Caki2 (cell line): ENCODE data around the gene TBC1D16. TPM values are rescaled to one million over a fixed set of nuclear protein-coding genes. Genes with fewer than 3 reads are reported as not detected.

Experiments used
- DNase-seq: peaks from one replicate; pipeline ENCODE4 v3.0.0-alpha.2; 2015; ENCODE audit warnings: low read depth
- in situ Hi-C: cut with HindIII; loops from 2 replicates; pipeline ENCODE4 v1.10.0; 2016; ENCODE audit warnings: low sequenced_read_pairs, low pct_unique_long_range_greater_than_20kb, mixed read lengths
- total RNA-seq: library from RNA; depleted of rRNA; stranded (reverse); fragments of >200 nt; shearing (Covaris generic); gene quantifications from 2 replicates; pipeline ENCODE4 v1.2.3, GENCODE V29; 2014; ENCODE audit warnings: low replicate concordance

The TBC1D16 gene
- total RNA-seq, 1 experiment from 2014 or later, result 25.8 TPM

DNA sequence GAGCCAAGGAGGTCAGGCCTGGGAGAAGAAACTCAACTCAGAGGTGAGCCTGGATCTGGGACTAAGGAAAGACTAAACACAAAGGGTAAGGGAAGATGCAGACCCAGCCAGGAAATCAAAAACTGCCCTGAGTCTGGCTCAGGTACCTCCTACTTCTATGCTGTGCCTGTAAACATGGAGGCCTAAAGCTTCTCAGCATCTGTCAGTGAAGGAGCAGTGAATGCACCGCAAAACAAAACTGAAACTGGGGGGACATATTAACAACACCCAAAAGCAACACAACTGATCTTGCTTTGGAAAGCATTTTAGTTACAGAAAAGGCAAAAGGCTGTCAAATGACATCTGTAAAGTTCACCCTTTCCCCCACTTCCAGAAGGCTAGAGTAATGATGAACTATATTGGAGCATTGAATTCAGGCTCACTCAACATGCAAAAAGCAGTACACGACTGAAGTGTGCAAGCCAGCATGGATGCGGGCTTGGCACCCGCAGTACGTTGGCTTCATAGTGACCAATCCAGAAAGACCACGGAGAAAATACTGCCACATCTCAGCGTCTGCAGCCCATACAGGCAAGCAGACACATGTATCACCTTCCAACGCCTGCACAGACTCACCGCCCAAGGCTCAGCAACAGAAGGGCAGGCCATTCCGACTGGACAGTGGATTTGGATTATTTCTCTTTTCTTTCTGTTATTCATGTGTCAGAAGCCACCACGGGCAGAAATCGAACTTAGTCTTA, 3.8 kb downstream of the TBC1D16 start:
- in situ Hi-C loops, result no loop called here
- no peak for DNase-seq

DNA sequence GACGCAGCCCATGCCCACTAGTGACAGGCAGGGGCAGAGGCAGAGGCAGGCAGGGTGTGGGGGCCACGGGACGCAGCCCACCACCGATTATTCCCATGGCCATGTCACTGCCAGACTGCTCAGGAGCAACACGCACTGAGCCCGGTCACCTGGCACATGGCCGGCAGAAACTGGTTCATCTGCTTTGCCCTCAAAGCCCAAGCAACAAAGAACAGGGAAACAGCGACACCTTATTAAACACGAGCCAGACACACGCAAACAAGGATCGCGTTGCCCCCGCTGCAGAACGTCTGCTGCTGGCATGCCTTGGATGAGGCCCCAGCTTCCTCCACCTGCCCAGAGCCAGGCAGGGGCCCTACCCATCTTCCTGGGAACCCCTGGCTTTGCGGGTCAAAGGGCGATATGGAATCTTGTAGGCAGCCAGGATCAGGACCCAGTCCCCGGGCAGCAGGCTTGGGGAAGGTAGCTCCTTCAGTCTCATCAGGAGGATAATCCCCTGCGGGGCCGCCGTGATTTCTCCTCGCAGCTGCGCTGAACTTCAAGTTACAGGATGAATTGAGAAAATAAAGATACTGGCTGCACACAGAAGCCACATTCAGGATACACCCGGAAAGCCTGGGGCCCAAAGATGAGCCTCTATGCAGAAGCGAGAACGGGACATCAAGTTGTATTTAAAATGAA, 4.8 kb downstream of the TBC1D16 start:
- no peak for DNase-seq
- in situ Hi-C loops, result no loop called here

DNA sequence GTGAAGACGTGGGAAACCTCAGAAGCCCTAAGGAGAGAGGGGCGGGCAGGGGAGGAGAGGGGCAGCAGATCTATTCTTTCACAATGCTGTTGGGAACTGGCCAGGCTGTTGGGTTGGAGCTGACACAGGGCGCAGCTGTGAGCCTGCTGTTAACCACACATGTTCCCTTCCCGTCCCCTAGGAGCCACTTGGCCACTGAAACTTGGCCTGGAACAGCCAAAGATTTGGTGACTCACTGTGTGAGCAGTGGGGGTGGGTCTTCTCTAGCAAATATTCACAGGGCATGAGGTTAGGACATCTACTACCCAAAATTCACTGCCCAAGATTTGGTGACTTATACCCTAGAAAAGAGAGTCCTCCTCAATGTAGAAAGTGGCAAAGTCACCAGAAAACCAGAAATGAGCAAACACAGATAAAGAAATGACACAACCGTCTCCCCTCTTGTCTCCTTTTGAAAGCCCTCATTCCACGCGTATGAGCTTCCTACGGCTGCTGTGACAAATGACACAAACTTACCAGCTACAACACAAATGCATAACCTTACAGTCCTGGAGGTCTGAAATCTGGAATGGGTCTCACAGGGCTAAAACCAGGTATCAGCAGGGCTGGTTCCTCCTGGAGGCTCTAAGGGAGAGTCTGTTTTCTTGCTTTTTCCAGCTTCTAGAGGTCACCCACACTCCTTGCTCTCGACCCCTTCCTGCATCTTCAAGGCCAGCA, 6.3 kb downstream of the TBC1D16 start:
- in situ Hi-C loops, result no loop called here
- DNase-seq, result no peak

DNA sequence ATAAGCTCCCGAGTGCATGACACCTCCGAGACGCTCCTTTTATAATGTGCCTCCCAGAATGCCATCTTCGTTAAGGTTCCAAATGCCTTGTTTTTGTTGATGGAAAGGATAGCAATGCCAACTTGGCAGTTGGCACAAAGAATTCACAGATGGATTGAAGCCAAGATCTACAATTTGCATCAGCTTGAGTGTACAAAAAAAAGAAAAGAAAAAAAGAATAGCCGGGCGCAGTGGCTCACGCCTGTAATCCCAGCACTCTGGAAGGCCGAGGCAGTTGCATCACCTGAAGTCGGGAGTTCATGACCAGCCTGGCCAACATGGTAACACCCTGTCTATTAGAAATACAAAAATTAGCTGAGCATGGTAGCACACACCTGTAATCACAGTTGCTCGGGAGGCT, 7.6 kb downstream of the TBC1D16 start:
- in situ Hi-C loops, result no loop called here

DNA sequence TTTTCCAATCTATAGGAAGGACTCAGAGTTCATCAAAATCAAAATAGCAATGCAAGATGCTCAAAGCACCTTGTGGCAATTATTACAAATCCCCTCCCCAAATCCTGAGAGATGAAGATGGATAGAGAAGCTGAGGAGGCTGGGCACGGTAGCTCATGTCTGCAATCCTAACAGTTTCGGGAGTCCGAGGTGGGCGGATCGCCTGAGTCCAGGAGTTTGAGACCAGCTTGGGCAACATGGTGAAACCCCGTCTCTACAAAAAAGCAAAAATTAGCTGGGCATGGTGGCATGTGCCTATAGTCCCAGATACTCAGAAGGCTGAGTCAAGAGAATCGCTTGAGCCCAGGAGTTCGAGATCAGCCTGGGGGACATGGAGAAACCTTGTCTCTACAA, 8.6 kb downstream of the TBC1D16 start:
- DNase-seq, result no peak
- in situ Hi-C loops, result no loop called here

More for the DNA sequence above, 7.6 kb downstream of the TBC1D16 start:
- DNase-seq, result no peak

DNA sequence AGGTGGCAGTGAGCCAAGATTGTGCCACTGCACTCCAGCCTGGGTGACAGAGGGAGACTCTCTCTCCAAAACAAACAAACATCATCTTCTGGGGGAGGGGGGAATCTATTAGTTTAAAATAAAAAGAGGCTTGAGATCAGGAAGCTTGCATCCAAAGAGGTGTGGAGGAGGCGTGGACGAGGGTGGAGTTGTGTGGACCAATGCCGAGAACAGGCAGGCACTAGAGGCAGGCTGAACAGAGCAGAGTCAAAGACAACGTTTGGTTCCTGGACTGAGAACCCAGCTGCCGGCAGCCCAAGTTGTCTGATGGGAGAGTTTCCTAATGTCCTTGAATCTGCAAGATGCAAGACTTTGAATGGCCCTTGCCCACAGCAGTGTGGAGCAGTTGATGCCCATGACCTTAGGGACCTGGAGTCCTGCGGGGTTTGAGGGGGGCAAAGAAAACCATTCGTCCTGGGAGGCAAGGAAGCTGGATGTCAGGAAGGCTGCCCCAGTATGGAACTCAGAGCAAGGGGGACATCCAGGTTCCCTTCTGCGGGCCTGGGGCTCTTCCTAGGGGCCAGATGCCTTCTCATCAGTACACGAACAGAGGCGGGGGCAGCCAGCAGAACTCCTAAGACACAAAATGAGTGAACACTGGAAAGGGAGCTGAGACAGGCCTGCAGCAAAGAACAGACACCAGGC, 9.2 kb downstream of the TBC1D16 start:
- in situ Hi-C loops, result no loop called here
- DNase-seq, result no peak

DNA sequence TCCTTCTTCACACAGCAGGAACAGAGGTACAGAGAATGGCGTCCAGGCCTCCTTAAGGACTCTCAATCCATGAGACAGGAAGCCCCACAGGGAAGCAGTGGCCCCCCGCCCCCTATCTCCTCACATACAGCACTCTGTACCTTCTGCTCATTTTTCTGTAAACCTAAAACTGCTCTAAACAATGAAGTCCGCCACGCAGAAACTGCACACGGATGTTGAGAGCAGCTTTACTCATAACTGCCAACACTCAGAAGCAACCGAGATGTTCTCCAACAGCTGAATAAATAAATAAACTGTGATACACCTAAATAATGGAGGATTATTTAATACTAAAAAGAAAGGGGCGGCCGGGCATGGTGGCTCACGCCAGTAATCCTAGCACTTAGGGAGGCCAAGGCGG, 9.9 kb downstream of the TBC1D16 start:
- in situ Hi-C loops, result no loop called here

DNA sequence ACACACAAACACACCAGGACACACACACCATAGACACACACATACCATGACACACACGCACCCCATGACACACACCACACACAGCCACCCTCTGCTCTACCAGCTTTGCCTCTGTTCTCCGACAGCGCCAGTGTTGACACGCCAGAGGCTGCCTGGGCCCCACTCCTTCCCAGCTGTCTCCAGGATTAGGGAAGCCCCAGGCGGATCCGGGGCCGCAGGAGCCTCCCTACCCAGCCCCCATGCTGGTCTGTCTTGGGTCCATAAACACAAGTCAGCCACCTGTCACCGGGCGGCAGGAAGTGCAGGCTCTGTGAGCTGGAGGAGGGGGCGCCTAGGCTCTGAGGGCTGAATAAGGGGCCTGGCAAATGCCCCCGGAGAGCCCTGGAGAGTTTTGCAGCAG, 10.5 kb downstream of the TBC1D16 start:
- in situ Hi-C loops, result no loop called here
- no peak for DNase-seq

More for the DNA sequence above, 9.9 kb downstream of the TBC1D16 start:
- DNase-seq, result no peak

DNA sequence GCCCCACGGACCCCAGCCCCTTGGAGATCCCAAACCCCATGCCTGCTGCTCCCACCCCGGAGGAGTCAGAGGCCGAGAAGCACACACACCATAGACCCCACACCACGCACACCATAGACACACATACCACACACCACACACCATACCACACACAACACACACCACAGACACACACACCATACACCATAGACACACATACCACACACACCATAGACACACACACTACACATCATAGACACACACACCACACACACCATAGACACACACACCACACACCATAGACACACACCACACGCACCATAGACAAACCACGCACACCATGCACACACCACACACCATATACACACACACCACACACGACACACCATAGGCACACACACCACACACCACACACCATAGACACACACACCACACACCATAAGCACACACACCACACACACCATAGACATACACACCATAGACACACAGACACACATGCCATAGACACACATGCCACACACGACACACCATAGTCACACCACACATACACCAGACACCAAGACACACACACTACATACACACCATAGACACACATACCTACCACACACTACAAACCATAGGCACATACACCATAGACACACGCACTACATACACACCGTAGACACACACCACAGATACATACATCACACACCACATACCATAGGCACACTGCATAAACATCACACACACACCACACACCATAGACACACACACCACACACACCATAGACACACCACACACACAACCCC, 11.3 kb downstream of the TBC1D16 start:
- in situ Hi-C loops, result no loop called here
- no peak for DNase-seq

DNA sequence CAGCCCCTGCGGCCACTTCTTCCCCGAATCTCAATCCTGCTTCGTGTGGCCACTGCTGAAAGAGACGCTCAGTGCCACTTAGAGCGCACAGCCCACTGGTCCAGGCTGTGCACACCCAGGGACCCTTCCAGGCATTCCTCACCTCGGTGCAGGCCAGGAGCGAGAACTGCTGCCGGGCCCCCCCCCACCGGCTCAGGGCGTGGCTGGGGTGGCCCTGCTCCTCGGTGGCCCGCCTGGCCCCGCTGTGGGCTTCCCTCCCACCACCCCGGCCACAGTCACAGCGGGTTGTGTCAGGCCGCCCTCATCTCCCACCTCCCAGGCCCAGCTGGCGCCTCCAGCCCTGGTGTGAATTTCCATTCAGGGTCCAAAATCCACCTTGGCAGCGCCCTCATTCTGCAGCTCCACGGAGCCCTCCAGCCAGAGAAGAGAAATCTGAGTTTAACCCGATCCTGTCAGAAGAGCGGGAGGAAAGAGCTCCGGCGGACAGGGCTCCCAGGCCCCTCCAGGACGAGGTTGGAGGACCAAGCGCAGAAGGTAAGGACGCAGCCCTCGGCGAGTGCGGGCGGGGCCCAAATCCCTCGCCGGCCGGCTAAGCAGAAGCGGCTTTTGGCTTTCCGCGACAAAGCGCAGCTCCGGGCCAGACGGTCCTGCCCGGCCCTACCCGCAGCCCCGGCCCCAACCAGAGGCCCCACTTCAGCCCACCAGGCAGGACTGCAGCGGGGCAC, 12.0 kb downstream of the TBC1D16 start:
- no peak for DNase-seq
- in situ Hi-C loops, result no loop called here

DNA sequence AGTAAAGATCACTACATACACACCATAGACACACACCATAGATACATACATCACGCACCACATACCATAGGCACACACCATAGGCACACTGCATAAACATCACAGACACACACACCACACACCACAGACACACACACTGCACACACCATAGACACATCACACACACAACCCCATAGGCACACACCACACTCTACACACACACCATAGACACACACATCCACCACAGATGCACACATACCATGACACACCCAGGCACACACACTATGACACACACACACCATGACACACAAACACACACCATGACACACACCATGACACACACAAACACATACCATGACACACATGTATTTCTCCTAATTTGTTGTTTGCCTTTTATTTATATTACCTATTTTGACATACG, 14.1 kb downstream of the TBC1D16 start:
- in situ Hi-C loops, result no loop called here
- DNase-seq, result no peak

DNA sequence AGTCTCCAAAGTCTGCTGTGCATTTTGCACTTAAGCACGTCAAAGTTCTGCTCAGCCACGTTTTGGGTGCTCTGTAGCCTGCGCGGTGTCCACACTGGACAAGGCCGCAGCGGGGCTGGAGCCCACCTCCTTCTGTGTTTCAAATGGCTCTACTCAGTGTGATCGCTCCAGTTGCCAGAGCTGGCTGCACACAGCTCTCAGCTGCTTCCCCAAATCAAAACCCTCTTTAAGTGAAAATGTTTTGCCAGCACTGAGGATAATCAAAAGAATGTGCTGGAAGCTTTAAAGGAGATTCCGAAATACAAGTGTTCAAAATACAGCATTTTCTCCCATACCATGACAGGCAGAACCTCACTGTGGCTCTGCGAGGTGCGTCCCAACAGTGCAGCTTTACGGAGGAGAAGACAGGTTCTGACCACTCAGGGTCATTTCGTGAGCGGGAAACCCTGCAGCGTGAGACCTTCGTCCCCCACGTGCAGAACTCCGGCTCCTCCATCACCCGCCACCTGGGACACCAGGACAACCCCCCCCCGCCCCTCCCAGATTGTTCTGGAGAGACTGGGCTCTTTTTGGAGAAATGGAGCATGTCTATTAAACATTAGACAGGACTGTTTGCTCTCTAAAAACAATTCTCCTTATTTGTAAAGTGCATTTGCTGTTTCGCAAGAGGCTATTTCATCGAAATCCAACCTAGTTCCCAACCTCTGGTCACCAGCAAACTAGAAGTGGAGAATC, 16.6 kb downstream of the TBC1D16 start:
- DNase-seq, result no peak
- in situ Hi-C loops, result no loop called here

DNA sequence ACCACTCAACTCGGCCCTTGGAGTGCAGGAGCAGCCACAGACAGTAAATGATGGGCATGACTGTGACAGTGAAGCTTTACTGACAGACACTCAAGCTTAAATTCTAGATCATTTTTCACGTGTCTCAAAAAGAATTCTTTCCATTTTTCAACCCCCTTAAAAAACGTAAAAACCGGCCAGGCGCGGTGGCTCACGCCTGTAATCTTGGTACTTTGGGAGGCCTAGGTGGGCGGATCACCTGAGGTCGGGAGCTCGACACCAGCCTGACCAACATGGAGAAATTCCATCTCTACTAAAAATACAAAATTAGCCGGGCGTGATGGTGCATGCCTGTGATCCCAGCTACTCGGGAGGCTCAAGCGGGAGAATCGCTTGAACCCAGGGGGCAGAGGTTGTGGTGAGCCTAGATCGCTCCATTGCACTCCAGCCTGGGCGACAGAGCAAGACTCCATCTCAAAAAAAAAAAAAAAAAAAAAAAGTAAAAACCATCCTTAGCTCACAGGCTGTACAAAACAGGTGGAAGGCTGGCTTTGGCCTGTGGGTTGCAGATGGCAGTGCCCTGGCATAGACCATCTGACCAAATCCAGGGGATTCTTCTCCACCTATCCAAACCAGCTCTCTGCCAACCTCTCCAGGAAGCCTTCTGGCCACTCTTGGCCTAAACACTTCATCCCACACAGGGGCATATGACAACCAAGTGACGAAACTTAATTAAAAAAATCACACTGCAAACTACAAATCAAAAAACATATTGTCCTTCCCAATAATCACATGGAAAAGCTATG, 18.3 kb downstream of the TBC1D16 start:
- in situ Hi-C loops, result no loop called here
- no peak for DNase-seq

DNA sequence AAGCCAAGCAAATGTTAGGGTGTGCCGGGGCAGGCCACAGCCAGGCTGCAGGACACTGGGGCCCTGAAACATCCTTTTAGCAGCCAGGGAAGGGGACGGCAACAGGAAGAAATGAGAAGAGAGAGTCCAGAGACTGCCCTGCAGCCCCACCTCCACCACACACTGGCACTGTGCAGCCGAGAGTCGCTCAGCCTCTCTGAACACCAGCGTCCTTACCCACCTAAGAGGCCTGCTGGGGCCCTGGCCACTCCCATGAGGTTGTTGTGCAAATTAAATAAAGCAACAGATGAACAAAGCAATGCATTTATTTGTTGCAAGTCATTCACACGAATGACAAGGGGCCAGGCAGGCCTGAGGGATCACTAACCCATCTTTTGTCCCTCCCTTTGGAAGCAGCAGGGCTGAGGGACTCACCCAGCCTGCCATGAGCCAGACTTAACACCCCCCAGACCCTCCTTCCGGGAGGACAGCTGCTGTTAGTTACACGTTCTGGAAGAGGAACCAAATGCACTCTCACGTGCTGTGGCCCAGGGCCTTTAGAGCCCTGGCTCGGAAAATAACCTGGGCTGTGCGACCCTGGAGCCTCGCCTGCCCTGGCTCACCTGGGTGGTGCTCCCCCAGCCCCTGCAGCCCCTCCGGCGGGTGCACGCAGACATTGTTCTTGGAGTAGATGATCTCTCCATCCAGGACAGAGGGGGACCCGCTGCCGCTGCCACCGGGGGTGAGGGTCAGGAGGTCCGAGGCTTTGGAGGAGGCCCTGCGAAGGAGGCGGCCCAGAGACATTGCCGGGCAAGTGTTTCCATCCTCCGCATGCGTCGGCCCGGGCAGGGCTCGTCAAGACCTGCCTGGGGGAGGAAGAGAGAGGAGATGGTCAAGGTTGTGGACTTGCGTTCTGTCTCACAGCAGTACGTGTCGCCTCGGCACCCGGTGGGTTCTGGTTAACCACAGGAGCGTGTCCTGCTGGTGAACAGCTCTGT, 22.6 kb downstream of the TBC1D16 start:
- no peak for DNase-seq
- in situ Hi-C loops, result no loop called here

DNA sequence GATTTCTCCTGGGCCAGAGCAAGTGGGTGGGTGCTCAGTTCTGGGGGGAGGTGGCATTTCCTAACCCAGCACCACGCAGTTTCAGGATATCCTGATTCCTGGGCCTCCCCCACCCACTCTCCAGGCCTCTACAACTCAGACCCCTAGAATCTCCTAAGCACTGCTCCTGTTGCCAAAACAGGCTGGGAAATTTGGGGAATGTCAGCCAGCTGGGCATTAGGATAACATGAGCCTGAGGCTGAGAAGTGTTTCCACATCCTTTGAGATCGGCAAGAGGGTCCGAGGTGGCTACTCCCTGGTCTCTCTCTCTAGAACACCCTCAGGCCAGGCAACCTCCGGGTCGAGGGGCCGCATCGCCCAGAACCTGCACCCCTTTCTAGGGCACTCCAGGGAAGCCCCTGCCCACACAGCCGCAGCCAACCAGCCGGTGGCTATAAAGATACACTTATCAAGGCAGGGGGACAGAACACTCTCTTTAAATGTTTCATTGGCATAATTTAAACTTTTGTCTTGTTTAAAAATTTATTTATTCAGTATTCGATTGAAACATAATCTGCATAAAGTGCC, 23.6 kb downstream of the TBC1D16 start:
- no peak for DNase-seq
- in situ Hi-C loops, result no loop called here
